ENCODE measurements around the gene RTL5. TPM values are rescaled to one million over a fixed set of nuclear protein-coding genes. Genes with fewer than 3 reads are reported as not detected.

RTL5 gene
- total RNA-seq, 1 donor = 2.2 TPM

DNA sequence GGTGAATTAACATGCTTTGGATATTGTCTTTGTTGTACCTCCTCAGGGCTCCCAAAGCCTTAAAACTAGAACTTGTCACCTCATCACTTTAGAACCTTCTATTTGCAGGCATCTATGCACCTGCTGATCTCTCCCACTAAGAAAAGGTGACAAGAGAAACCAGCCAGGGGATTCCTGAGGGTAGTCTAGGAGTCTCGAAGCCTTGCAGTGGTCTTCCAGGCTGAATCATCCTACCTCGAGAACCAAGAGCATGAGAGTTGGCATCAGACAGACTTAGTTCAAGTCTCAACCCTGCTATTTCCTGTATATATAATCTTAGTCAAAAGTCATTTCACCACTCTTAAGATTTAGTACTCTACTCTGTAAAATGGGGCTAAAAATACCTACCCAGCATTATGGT is 29.6 kb downstream of the RTL5 start:
- no peak overlapping the region for H3K27ac ChIP-seq (ENCODE audit: low read depth, low read length)
- H2AFZ ChIP-seq (ENCODE audit: low read length) = no peak overlapping the region
- DNase-seq (ENCODE audit: insufficient read length, low spot score, missing footprints) = no peak
- no peak overlapping the region for H3K4me2 ChIP-seq (ENCODE audit: insufficient read depth, low read length)
- TF ChIP-seq, protein P1, sequence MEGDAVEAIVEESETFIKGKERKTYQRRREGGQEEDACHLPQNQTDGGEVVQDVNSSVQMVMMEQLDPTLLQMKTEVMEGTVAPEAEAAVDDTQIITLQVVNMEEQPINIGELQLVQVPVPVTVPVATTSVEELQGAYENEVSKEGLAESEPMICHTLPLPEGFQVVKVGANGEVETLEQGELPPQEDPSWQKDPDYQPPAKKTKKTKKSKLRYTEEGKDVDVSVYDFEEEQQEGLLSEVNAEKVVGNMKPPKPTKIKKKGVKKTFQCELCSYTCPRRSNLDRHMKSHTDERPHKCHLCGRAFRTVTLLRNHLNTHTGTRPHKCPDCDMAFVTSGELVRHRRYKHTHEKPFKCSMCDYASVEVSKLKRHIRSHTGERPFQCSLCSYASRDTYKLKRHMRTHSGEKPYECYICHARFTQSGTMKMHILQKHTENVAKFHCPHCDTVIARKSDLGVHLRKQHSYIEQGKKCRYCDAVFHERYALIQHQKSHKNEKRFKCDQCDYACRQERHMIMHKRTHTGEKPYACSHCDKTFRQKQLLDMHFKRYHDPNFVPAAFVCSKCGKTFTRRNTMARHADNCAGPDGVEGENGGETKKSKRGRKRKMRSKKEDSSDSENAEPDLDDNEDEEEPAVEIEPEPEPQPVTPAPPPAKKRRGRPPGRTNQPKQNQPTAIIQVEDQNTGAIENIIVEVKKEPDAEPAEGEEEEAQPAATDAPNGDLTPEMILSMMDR (IDR thresholded peaks at IDR 0.05; ENCODE audit: extremely low read depth, low read depth, low read length) = no peak
- H3K36me3 ChIP-seq (ENCODE audit: insufficient read depth, low read length) = no peaks in the 10 kb centered on the region
- no peaks in the 10 kb centered on the region for H3K79me2 ChIP-seq (ENCODE audit: insufficient read depth, low read length)
- no peaks in the 10 kb centered on the region for H3K4me1 ChIP-seq (ENCODE audit: insufficient read depth, low read length)
- no peaks in the 10 kb centered on the region for H3K9me3 ChIP-seq (ENCODE audit: low read depth, low read length)
- no peak overlapping the region for H3K4me3 ChIP-seq (ENCODE audit: insufficient read depth, low read length)
- H4K20me1 ChIP-seq (ENCODE audit: insufficient read depth, low read length) = peaks cover 5% of the 10 kb centered on the region
- peaks cover 45% of the 10 kb centered on the region for H3K27me3 ChIP-seq (ENCODE audit: insufficient read depth, low read length)

DNA sequence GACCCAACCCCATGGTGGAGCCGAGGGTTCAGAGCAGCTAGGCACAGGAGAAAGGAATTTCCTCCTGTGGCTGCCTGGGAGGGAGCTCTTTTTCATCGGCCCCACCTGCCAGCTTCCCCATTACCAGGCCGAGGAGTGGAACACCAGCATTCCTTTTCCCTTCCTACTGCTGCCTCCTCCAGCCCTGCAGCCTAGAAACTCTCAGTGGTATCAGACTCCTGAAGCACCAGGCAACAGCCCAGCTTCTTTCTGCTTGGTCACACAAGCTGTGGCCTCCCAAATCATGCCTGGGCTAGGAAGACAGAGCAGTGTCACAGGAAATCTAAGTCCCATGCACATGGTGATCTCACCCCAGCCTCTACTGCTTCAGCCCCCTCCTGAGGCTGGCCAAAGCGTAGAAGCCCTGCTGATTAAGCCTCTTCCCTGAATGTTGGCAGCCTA is 30.1 kb downstream of the RTL5 start:
- DNase-seq (ENCODE audit: insufficient read length, low spot score, missing footprints) = no peak
- no peaks in the 10 kb centered on the region for H3K36me3 ChIP-seq (ENCODE audit: insufficient read depth, low read length)
- no peak overlapping the region for H3K4me2 ChIP-seq (ENCODE audit: insufficient read depth, low read length)
- no peaks in the 10 kb centered on the region for H3K9me3 ChIP-seq (ENCODE audit: low read depth, low read length)
- H3K4me3 ChIP-seq (ENCODE audit: insufficient read depth, low read length) = no peak overlapping the region
- H3K27ac ChIP-seq (ENCODE audit: low read depth, low read length) = no peak overlapping the region
- H3K4me1 ChIP-seq (ENCODE audit: insufficient read depth, low read length) = no peaks in the 10 kb centered on the region
- H3K79me2 ChIP-seq (ENCODE audit: insufficient read depth, low read length) = no peaks in the 10 kb centered on the region
- peaks cover 47% of the 10 kb centered on the region for H3K27me3 ChIP-seq (ENCODE audit: insufficient read depth, low read length)
- peaks cover 5% of the 10 kb centered on the region for H4K20me1 ChIP-seq (ENCODE audit: insufficient read depth, low read length)
- H2AFZ ChIP-seq (ENCODE audit: low read length) = no peak overlapping the region
- TF ChIP-seq, protein P1 (IDR thresholded peaks at IDR 0.05; ENCODE audit: extremely low read depth, low read depth, low read length) = no peak

DNA sequence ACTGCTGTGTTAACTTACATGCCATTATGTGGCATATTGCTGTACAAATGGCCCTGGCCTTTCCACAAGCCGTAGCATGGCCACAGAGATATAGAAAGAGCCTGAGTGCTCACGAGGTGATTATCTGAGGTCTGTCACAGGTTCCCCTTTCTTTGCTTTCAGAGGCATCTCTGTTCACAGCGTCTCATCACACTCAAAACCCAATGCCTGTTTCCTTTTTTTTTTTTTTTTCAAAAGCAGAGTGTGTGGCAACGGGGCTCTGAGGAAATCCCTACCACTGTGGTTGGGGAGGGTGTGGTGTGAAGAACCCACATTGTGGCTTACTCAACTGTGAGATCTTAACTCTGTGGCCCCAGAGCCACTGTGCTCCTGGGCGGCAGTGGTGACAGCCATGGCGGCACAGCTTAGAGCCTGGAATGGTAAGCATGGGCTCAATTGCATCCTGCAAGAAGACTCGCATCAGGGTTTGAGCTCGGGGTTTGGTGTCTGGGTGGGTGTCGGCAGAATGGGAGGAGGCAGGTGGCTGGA is 30.8 kb downstream of the RTL5 start:
- H3K9me3 ChIP-seq (ENCODE audit: low read depth, low read length) = no peaks in the 10 kb centered on the region
- H4K20me1 ChIP-seq (ENCODE audit: insufficient read depth, low read length) = peaks cover 7% of the 10 kb centered on the region
- H3K27me3 ChIP-seq (ENCODE audit: insufficient read depth, low read length) = peaks cover 54% of the 10 kb centered on the region
- no peaks in the 10 kb centered on the region for H3K36me3 ChIP-seq (ENCODE audit: insufficient read depth, low read length)
- no peak overlapping the region for H3K4me3 ChIP-seq (ENCODE audit: insufficient read depth, low read length)
- H3K27ac ChIP-seq (ENCODE audit: low read depth, low read length) = no peak overlapping the region
- no peak for DNase-seq (ENCODE audit: insufficient read length, low spot score, missing footprints)
- H2AFZ ChIP-seq (ENCODE audit: low read length) = no peak overlapping the region
- TF ChIP-seq, protein P1 (IDR thresholded peaks at IDR 0.05; ENCODE audit: extremely low read depth, low read depth, low read length) = no peak
- H3K79me2 ChIP-seq (ENCODE audit: insufficient read depth, low read length) = no peaks in the 10 kb centered on the region
- H3K4me2 ChIP-seq (ENCODE audit: insufficient read depth, low read length) = no peak overlapping the region
- H3K4me1 ChIP-seq (ENCODE audit: insufficient read depth, low read length) = no peaks in the 10 kb centered on the region

DNA sequence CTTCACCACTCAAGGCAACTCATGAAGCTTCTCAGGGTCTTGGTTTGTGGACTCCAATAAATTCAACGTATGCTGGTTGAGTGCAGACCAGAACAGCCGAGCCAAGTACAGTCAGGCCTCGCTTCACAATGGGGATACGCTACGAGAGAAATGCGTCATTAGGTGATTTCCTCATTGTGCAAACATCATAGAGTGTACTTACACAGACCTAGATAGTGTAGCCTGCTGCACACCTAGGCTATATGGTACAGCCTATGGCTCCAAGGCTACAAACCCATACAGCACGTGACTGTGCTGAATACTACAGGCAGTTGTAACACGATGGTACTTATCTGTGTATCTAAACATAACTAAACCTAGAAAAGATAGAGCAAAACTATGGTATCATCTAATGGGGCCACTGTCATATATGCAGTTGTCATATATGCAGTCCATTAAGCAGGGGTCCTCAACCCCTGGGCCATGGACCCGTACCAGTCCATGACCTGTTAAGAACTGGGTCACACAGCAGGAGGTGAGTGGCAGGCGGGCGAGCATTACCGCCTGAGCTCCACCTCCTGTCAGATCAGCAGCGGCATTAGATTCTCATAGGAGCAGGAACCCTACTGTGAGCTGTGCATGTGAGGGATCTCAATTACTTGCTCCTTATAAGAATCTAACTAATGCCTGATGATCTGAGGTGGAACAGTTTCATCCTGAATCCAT is 31.5 kb downstream of the RTL5 start:
- no peak for DNase-seq (ENCODE audit: insufficient read length, low spot score, missing footprints)
- Histone ChIP-seq H3K4me3 (ENCODE audit: insufficient read depth, low read length) (no peak overlapping the region), H3K27me3 (ENCODE audit: insufficient read depth, low read length) (peaks cover 61% of the 10 kb centered on the region), H3K79me2 (ENCODE audit: insufficient read depth, low read length) (no peaks in the 10 kb centered on the region), H3K4me1 (ENCODE audit: insufficient read depth, low read length) (no peaks in the 10 kb centered on the region), H3K27ac (ENCODE audit: low read depth, low read length) (no peak overlapping the region), H3K36me3 (ENCODE audit: insufficient read depth, low read length) (no peaks in the 10 kb centered on the region), H2AFZ (ENCODE audit: low read length) (no peak overlapping the region), H3K4me2 (ENCODE audit: insufficient read depth, low read length) (no peak overlapping the region), H4K20me1 (ENCODE audit: insufficient read depth, low read length) (peaks cover 7% of the 10 kb centered on the region), H3K9me3 (ENCODE audit: low read depth, low read length) (no peaks in the 10 kb centered on the region)
- TF ChIP-seq, protein P1 (IDR thresholded peaks at IDR 0.05; ENCODE audit: extremely low read depth, low read depth, low read length) = no peak
